ENCODE data around the gene OR52E2. TPM values are rescaled to one million over a fixed set of nuclear protein-coding genes. Genes with fewer than 3 reads are reported as not detected.

OR52E2 gene
- total and polyA plus RNA-seq, 2 donors (not counting 1 experiment from before 2014, with no cell fraction given) = not detected

- Histone ChIP-seq H3K9ac (ENCODE audit: insufficient read depth, low read length) (no peak overlapping the region), H3K36me3 (ENCODE audit: control insufficient read depth, insufficient read depth, low read length) (no peaks in the 10 kb centered on the region), H3K27ac (ENCODE audit: insufficient read depth, low read length) (no peak overlapping the region), H3K27me3 (ENCODE audit: control insufficient read depth, insufficient read depth, low read length) (no peaks in the 10 kb centered on the region), H2AFZ (ENCODE audit: low read length) (no peak overlapping the region), H3K79me2 (ENCODE audit: control insufficient read depth, insufficient read depth, low read length) (no peaks in the 10 kb centered on the region), H3K9me3 (ENCODE audit: control insufficient read depth, insufficient read depth, low read depth, low read length) (no peaks in the 10 kb centered on the region), H3K4me3 (replicated peaks in 1 of 4; ENCODE audit: control extremely low read depth in 1 of 4, insufficient read depth in 1 of 4, low read depth in 3 of 4, low read length in 4 of 4) (no peak overlapping the region), H3K4me2 (ENCODE audit: extremely low read depth, insufficient read depth, low read length) (no peak overlapping the region), H4K20me1 (ENCODE audit: control insufficient read depth, extremely low read depth, insufficient read depth, low read length) (no peaks in the 10 kb centered on the region), H3K4me1 (ENCODE audit: control insufficient read depth, extremely low read depth, insufficient read depth, low read length) (no peaks in the 10 kb centered on the region)
- DNase-seq (ENCODE audit: low read depth in 2 of 2) = no peak
- TF ChIP-seq CTCF (conservative IDR thresholded peaks at IDR 0.05 in 1 of 2, IDR thresholded peaks at IDR 0.05 in 1 of 2; ENCODE audit: low read depth in 1 of 2, low read length in 2 of 2) (no peak), EZH2 (IDR thresholded peaks at IDR 0.05; ENCODE audit: low read length, missing control alignments) (no peak)
Measured at GRCh38 chr11:5040876-5041275, 18.6 kb downstream of the OR52E2 start.

GRCh38 chr11:5038341-5038740, 21.1 kb downstream of the OR52E2 start:
- no peaks in the 10 kb centered on the region for H3K4me1 ChIP-seq (ENCODE audit: control insufficient read depth, extremely low read depth, insufficient read depth, low read length)

GRCh38 chr11:5037926-5038325, 21.5 kb downstream of the OR52E2 start:
- no peak overlapping the region for H3K27ac ChIP-seq (ENCODE audit: insufficient read depth, low read length)
- H3K27me3 ChIP-seq (ENCODE audit: control insufficient read depth, insufficient read depth, low read length) = no peaks in the 10 kb centered on the region
- H3K9ac ChIP-seq (ENCODE audit: insufficient read depth, low read length) = no peak overlapping the region
- H3K79me2 ChIP-seq (ENCODE audit: control insufficient read depth, insufficient read depth, low read length) = no peaks in the 10 kb centered on the region
- H2AFZ ChIP-seq (ENCODE audit: low read length) = no peak overlapping the region
- no peak overlapping the region for H3K4me3 ChIP-seq (replicated peaks in 1 of 4; ENCODE audit: control extremely low read depth in 1 of 4, insufficient read depth in 1 of 4, low read depth in 3 of 4, low read length in 4 of 4)
- H4K20me1 ChIP-seq (ENCODE audit: control insufficient read depth, extremely low read depth, insufficient read depth, low read length) = no peaks in the 10 kb centered on the region
- no peaks in the 10 kb centered on the region for H3K36me3 ChIP-seq (ENCODE audit: control insufficient read depth, insufficient read depth, low read length)
- DNase-seq (ENCODE audit: low read depth in 2 of 2) = no peak
- H3K4me1 ChIP-seq (ENCODE audit: control insufficient read depth, extremely low read depth, insufficient read depth, low read length) = no peaks in the 10 kb centered on the region
- TF ChIP-seq EZH2 (IDR thresholded peaks at IDR 0.05; ENCODE audit: low read length, missing control alignments) = no peak
- no peak for TF ChIP-seq CTCF (conservative IDR thresholded peaks at IDR 0.05 in 1 of 2, IDR thresholded peaks at IDR 0.05 in 1 of 2; ENCODE audit: low read depth in 1 of 2, low read length in 2 of 2)
- no peak overlapping the region for H3K4me2 ChIP-seq (ENCODE audit: extremely low read depth, insufficient read depth, low read length)
- H3K9me3 ChIP-seq (ENCODE audit: control insufficient read depth, insufficient read depth, low read depth, low read length) = no peaks in the 10 kb centered on the region

More at GRCh38 chr11:5038341-5038740, 21.1 kb downstream of the OR52E2 start:
- Histone ChIP-seq H3K79me2 (ENCODE audit: control insufficient read depth, insufficient read depth, low read length) (no peaks in the 10 kb centered on the region), H3K27me3 (ENCODE audit: control insufficient read depth, insufficient read depth, low read length) (no peaks in the 10 kb centered on the region), H3K4me2 (ENCODE audit: extremely low read depth, insufficient read depth, low read length) (no peak overlapping the region), H3K9me3 (ENCODE audit: control insufficient read depth, insufficient read depth, low read depth, low read length) (no peaks in the 10 kb centered on the region), H3K27ac (ENCODE audit: insufficient read depth, low read length) (no peak overlapping the region), H2AFZ (ENCODE audit: low read length) (no peak overlapping the region), H3K4me3 (replicated peaks in 1 of 4; ENCODE audit: control extremely low read depth in 1 of 4, insufficient read depth in 1 of 4, low read depth in 3 of 4, low read length in 4 of 4) (no peak overlapping the region), H4K20me1 (ENCODE audit: control insufficient read depth, extremely low read depth, insufficient read depth, low read length) (no peaks in the 10 kb centered on the region), H3K36me3 (ENCODE audit: control insufficient read depth, insufficient read depth, low read length) (no peaks in the 10 kb centered on the region), H3K9ac (ENCODE audit: insufficient read depth, low read length) (no peak overlapping the region)
- no peak for DNase-seq (ENCODE audit: low read depth in 2 of 2)
- TF ChIP-seq EZH2 (IDR thresholded peaks at IDR 0.05; ENCODE audit: low read length, missing control alignments) (no peak), CTCF (conservative IDR thresholded peaks at IDR 0.05 in 1 of 2, IDR thresholded peaks at IDR 0.05 in 1 of 2; ENCODE audit: low read depth in 1 of 2, low read length in 2 of 2) (no peak)

Measured in fibroblast of lung (primary cell).